Neural progenitor cell (in vitro differentiated cells): ENCODE results near the gene OBP2A. TPM values are rescaled to one million over a fixed set of nuclear protein-coding genes. Genes with fewer than 3 reads are reported as not detected.

ENCODE experiments used
- DNase-seq: peaks from one replicate; pipeline ENCODE4 v3.0.0-alpha.2; 2016; ENCODE audit warnings: low spot score
- H2AFZ ChIP-seq: fragments of 200-600 bp; sonication (generic); replicated peaks from 2 replicates; pipeline ENCODE4 v1.6.1; 2016; ENCODE audit warnings: antibody characterized with exemption
- H3F3A ChIP-seq: fragments of 200-600 bp; sonication (generic); 2 replicates; pipeline ENCODE4 v1.6.1; 2016; ENCODE audit warnings: antibody characterized with exemption, low read depth
- H3K27ac ChIP-seq: fragments of 200-600 bp; sonication (generic); 2 replicates; pipeline ENCODE4 v1.5.1; 2016; ENCODE audit warnings: mild to moderate bottlenecking
- H3K27me3 ChIP-seq: fragments of 200-600 bp; sonication (generic); 2 replicates; pipeline ENCODE4 v1.6.1; 2016; ENCODE audit warnings: mild to moderate bottlenecking, moderate library complexity
- H3K36me3 ChIP-seq: fragments of 200-600 bp; sonication (generic); 2 replicates; pipeline ENCODE4 v1.5.1; 2016
- H3K4me1 ChIP-seq: fragments of 200-600 bp; sonication (generic); 2 replicates; pipeline ENCODE4 v1.6.1; 2016; ENCODE audit warnings: mixed run types
- H3K4me2 ChIP-seq: fragments of 200-600 bp; sonication (generic); 2 replicates; pipeline ENCODE4 v1.6.1; 2016
- H3K4me3 ChIP-seq: fragments of 200-600 bp; sonication (generic); 2 replicates; pipeline ENCODE4 v1.5.1; 2016
- H3K79me2 ChIP-seq: fragments of 200-600 bp; sonication (generic); 2 replicates; pipeline ENCODE4 v1.6.1; 2016; ENCODE audit warnings: low read depth
- H3K9ac ChIP-seq: fragments of 200-600 bp; sonication (generic); 2 replicates; pipeline ENCODE4 v1.6.1; 2016
- H3K9me3 ChIP-seq: fragments of 200-600 bp; sonication (generic); 2 replicates; pipeline ENCODE4 v1.5.1; 2016; ENCODE audit warnings: low read depth
- H4K20me1 ChIP-seq: fragments of 200-600 bp; sonication (generic); 2 replicates; pipeline ENCODE4 v1.6.1; 2016; ENCODE audit warnings: low read depth
- H3K27ac Mint-ChIP-seq: 3 replicates; pipeline ENCODE4 v1.8.0; 2021; ENCODE audit warnings: mixed read lengths
- H3K27me3 Mint-ChIP-seq: 2 replicates; pipeline ENCODE4 v1.8.0; 2022; ENCODE audit warnings: low read depth, mild to moderate bottlenecking, inconsistent platforms, moderate library complexity, mixed read lengths; ENCODE audit not compliant: insufficient read depth
- H3K36me3 Mint-ChIP-seq: 3 replicates; pipeline ENCODE4 v1.8.0; 2021; ENCODE audit warnings: mixed read lengths
- H3K4me1 Mint-ChIP-seq: 3 replicates; pipeline ENCODE4 v1.8.0; 2021; ENCODE audit warnings: mixed read lengths
- H3K4me3 Mint-ChIP-seq: 3 replicates; pipeline ENCODE4 v1.8.0; 2021; ENCODE audit warnings: mild to moderate bottlenecking, moderate library complexity, mixed read lengths
- H3K9me3 Mint-ChIP-seq: 3 replicates; pipeline ENCODE4 v1.8.0; 2020; ENCODE audit warnings: mixed read lengths
- EZH2 ChIP-seq: fragments of 200-600 bp; sonication (generic); IDR thresholded peaks from 2 replicates; pipeline ENCODE4 v1.6.1; 2017; ENCODE audit warnings: antibody characterized with exemption, mild to moderate bottlenecking, moderate library complexity
- EZH2phosphoT487 ChIP-seq: fragments of 200-600 bp; sonication (generic); IDR thresholded peaks from 2 replicates; pipeline ENCODE4 v1.6.1; 2017; ENCODE audit warnings: antibody characterized with exemption
- total RNA-seq: library from RNA; depleted of rRNA; stranded (reverse); fragments of >200 nt; gene quantifications from 2 replicates; pipeline ENCODE4 v1.2.3, GENCODE V29; 2015; ENCODE audit warnings: low replicate concordance
- TF ChIP-seq, protein P1 (sequence below): fragments of 200-600 bp; sonication (generic); IDR thresholded peaks from 2 replicates; pipeline ENCODE4 v1.5.1; 2017; ENCODE audit warnings: antibody characterized with exemption, mild to moderate bottlenecking

Gene OBP2A
- total RNA-seq, 1 donor from 2014 or later = not detected

DNA sequence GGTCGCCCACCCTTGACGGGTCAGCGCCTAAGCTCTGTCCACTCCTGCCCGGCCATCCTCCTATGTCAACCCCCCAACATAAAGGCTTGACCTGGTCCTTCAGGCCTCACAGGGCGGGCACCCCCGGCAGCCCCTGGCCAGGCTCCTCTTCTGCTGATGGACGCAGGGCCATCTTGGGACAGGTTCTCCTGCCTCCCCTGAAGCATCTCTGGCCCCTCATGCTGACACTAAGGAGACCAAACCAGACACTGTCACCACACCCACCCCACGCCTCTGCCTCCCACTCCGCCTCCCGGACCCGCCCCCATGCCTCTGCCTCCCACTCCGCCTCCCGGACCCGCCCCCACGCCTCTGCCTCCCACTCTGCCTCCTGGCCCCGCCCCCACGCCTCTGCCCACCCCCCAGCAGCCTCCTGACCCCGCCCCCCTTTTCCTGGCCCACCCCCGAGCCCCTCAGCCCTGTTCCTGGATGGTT lies 6.8 kb downstream of the OBP2A start:
- no peak overlapping the region for H2AFZ ChIP-seq
- H3K36me3 Mint-ChIP-seq = no peaks in the 10 kb centered on the region
- no peak overlapping the region for H3K27ac Mint-ChIP-seq
- no peaks in the 10 kb centered on the region for H3K36me3 ChIP-seq
- H3K27ac ChIP-seq = no peak overlapping the region
- no peak for TF ChIP-seq EZH2
- TF ChIP-seq, protein P1, sequence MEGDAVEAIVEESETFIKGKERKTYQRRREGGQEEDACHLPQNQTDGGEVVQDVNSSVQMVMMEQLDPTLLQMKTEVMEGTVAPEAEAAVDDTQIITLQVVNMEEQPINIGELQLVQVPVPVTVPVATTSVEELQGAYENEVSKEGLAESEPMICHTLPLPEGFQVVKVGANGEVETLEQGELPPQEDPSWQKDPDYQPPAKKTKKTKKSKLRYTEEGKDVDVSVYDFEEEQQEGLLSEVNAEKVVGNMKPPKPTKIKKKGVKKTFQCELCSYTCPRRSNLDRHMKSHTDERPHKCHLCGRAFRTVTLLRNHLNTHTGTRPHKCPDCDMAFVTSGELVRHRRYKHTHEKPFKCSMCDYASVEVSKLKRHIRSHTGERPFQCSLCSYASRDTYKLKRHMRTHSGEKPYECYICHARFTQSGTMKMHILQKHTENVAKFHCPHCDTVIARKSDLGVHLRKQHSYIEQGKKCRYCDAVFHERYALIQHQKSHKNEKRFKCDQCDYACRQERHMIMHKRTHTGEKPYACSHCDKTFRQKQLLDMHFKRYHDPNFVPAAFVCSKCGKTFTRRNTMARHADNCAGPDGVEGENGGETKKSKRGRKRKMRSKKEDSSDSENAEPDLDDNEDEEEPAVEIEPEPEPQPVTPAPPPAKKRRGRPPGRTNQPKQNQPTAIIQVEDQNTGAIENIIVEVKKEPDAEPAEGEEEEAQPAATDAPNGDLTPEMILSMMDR = no peak
- no peak for TF ChIP-seq EZH2phosphoT487
- no peak overlapping the region for H3K4me3 Mint-ChIP-seq
- H3K4me2 ChIP-seq = no peak overlapping the region
- H3K9ac ChIP-seq = no peak overlapping the region
- no peaks in the 10 kb centered on the region for H3K4me1 ChIP-seq
- no peaks in the 10 kb centered on the region for H3K27me3 ChIP-seq
- H3K4me1 Mint-ChIP-seq = peaks cover 2% of the 10 kb centered on the region
- no peaks in the 10 kb centered on the region for H3F3A ChIP-seq
- no peaks in the 10 kb centered on the region for H3K9me3 ChIP-seq
- H3K27me3 Mint-ChIP-seq = peaks cover 2% of the 10 kb centered on the region
- H3K4me3 ChIP-seq = no peak overlapping the region
- H3K79me2 ChIP-seq = no peaks in the 10 kb centered on the region
- H3K9me3 Mint-ChIP-seq = peaks cover 2% of the 10 kb centered on the region
- DNase-seq = no peak
- no peaks in the 10 kb centered on the region for H4K20me1 ChIP-seq

DNA sequence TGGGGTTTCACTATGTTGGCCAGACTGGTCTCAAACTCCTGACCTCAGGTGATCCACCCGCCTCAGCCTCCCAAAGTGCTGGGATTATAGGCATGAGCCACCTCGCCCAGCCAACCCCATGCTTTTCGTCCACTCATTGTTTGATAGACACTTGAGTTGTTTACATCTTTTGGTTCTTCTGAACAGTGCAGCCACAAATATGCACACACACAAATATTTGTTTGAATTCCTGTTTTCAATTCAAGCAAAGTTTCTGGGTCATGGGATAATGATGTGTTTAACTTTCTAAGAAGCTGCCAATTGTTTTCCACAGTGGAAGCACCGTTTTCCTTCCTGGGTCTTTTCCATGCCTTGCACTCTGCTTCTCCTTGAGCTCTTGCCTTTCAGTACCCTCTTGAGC lies 8.8 kb downstream of the OBP2A start:
- no peak for TF ChIP-seq EZH2
- TF ChIP-seq, protein P1 = no peak
- no peak for TF ChIP-seq EZH2phosphoT487
- no peak overlapping the region for H3K4me3 ChIP-seq
- DNase-seq = no peak
- no peaks in the 10 kb centered on the region for H3K36me3 ChIP-seq
- H3K27ac Mint-ChIP-seq = no peak overlapping the region
- no peaks in the 10 kb centered on the region for H4K20me1 ChIP-seq
- no peak overlapping the region for H2AFZ ChIP-seq
- H3K9me3 Mint-ChIP-seq = peaks cover 2% of the 10 kb centered on the region
- H3K9me3 ChIP-seq = no peaks in the 10 kb centered on the region
- no peak overlapping the region for H3K4me2 ChIP-seq
- H3F3A ChIP-seq = no peaks in the 10 kb centered on the region
- no peaks in the 10 kb centered on the region for H3K36me3 Mint-ChIP-seq
- H3K4me3 Mint-ChIP-seq = no peak overlapping the region
- H3K79me2 ChIP-seq = no peaks in the 10 kb centered on the region
- no peaks in the 10 kb centered on the region for H3K27me3 ChIP-seq
- no peak overlapping the region for H3K9ac ChIP-seq
- H3K27ac ChIP-seq = no peak overlapping the region
- no peaks in the 10 kb centered on the region for H3K4me1 ChIP-seq
- peaks cover 2% of the 10 kb centered on the region for H3K4me1 Mint-ChIP-seq
- H3K27me3 Mint-ChIP-seq = peaks cover 7% of the 10 kb centered on the region

DNA sequence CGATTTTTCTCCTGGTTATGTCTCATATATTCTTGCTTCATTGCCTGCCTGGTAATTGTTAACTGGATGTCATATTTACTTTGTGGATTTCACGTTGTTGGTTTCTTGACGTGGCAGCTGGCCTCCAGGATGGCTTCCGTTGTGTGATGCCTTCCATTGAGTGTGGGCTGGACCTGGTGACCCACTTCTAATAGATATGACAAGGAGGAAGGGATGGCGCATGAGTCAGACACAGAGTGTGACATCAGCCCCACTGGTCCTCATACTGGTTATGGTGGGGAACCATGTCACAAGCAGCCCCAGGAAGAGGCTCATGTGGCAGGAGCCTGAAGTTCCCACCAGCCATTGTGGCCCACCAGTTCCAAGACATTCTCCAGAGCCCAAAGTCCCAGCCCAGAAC lies 9.3 kb downstream of the OBP2A start:
- Mint-ChIP-seq H3K9me3 (peaks cover 2% of the 10 kb centered on the region), H3K36me3 (no peaks in the 10 kb centered on the region), H3K4me3 (no peak overlapping the region), H3K27me3 (peaks cover 7% of the 10 kb centered on the region), H3K27ac (no peak overlapping the region), H3K4me1 (peaks cover 2% of the 10 kb centered on the region)
- Histone ChIP-seq H3K4me2 (no peak overlapping the region), H3K27me3 (no peaks in the 10 kb centered on the region), H3K4me3 (no peak overlapping the region), H3K9me3 (no peaks in the 10 kb centered on the region), H3K27ac (no peak overlapping the region), H4K20me1 (no peaks in the 10 kb centered on the region), H3K9ac (no peak overlapping the region), H3F3A (no peaks in the 10 kb centered on the region), H3K4me1 (no peaks in the 10 kb centered on the region), H3K79me2 (no peaks in the 10 kb centered on the region), H2AFZ (no peak overlapping the region), H3K36me3 (no peaks in the 10 kb centered on the region)
- DNase-seq = no peak
- TF ChIP-seq, protein P1 = no peak
- TF ChIP-seq EZH2phosphoT487 = no peak
- no peak for TF ChIP-seq EZH2
